Tibial nerve (tissue), 4 donors: ENCODE data around the gene RPTOR. TPM values are rescaled to one million over a fixed set of nuclear protein-coding genes. Genes with fewer than 3 reads are reported as not detected.
A peak's percentile ranks its signal among the peaks of the same experiment; 100 is the strongest.

Source experiments
- DNase-seq, 2 donors: peaks; one replicate each; pipeline ENCODE4 v3.0.0-alpha.2; 2019; ENCODE audit warnings: low spot score in 2 of 2
- H3K27ac ChIP-seq, 4 donors: fragments of 200-600 bp; sonication (generic) in 3 of 4; one replicate each; pipeline ENCODE4 v1.5.1; 2017 to 2019; ENCODE audit warnings: mild to moderate bottlenecking in 1 of 4
- H3K27me3 ChIP-seq, 2 donors: fragments of 200-600 bp; sonication (generic) in 1 of 2; one replicate each; pipeline versions ENCODE4 v1.5.1 to v1.6.0; 2017 to 2019
- H3K36me3 ChIP-seq, 3 donors: fragments of 200-600 bp; sonication (generic); one replicate each; pipeline ENCODE4 v1.5.1; 2018 to 2019
- H3K4me1 ChIP-seq, 4 donors: fragments of 200-600 bp; sonication (generic) in 3 of 4; one replicate each; pipeline ENCODE4 v1.5.1; 2017 to 2019
- H3K4me3 ChIP-seq, 4 donors: fragments of 200-600 bp; sonication (generic) in 3 of 4; one replicate each; pipeline ENCODE4 v1.5.1; 2017 to 2019; ENCODE audit warnings: mild to moderate bottlenecking in 1 of 4, moderate library complexity in 1 of 4
- H3K9me3 ChIP-seq, 4 donors: fragments of 200-600 bp; sonication (generic) in 3 of 4; one replicate each; pipeline ENCODE4 v1.5.1; 2017 to 2019
- CTCF ChIP-seq, 5 experiments: fragments of 200-600 bp in 3 of 5; fragments of 450-650 bp in 2 of 5; sonication (generic) in 3 of 5; IDR thresholded peaks; one replicate each; pipeline ENCODE4 v1.5.1; 2016 to 2019; ENCODE audit warnings: antibody characterized with exemption in 5 of 5, mild to moderate bottlenecking in 3 of 5, moderate library complexity in 2 of 5
- EP300 ChIP-seq, 2 donors: sonication (generic); formaldehyde crosslinking; IDR thresholded peaks; one replicate each; pipeline ENCODE4 v1.6.1; 2017; ENCODE audit warnings: antibody characterized with exemption in 2 of 2, mild to moderate bottlenecking in 1 of 2
- POLR2A ChIP-seq, 2 donors: fragments of 450-650 bp; IDR thresholded peaks; one replicate each; pipeline ENCODE4 v1.6.1; 2017; ENCODE audit warnings: antibody characterized with exemption in 2 of 2, mild to moderate bottlenecking in 2 of 2, moderate library complexity in 2 of 2
- WGBS, 2 donors: methylation state at CpG; one replicate each; pipeline ENCODE4 v1.1.5; 2018; 5-methylcytosine and 5-hydroxymethylcytosine counted together
- total RNA-seq, 4 donors: library from RNA; depleted of rRNA; stranded (reverse); fragments of >200 nt; gene quantifications; one replicate each; pipeline ENCODE4 v1.1.0, GENCODE V29; 2016

RPTOR gene
- total RNA-seq, 4 donors from 2014 or later, result 34.7 to 56.4 (median 40.1) TPM

DNA sequence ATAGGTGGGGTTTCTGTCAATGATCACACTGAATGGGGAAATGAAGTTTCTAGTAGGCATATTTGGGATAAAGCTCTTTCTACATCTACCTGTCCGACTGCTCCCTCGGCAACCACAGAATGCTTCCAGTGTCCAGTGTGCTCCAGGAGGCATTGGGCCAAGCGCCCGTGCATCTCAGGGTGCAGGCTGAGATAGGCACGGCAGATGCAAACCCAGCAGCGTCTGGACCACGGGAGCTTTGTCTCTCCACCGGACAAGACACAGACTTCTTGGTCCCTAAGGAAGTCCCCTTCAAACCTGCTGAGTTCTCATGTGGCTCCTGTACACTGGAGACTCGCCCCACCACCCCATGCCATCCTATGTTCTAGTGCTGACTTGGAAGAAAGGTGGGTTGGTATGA lies 202.8 kb downstream of the RPTOR start:
- no peaks in the 10 kb centered on the region for H3K36me3 ChIP-seq
- peaks cover 0 to 12% (median 3%) of the 10 kb centered on the region in 4 donors for H3K4me1 ChIP-seq
- H3K4me3 ChIP-seq, result no peak overlapping the region
- 93 to 98% methylated on average over 8 to 9 of the region's 9 CpGs for WGBS, 2 donors
- H3K9me3 ChIP-seq, result no peaks in the 10 kb centered on the region
- DNase-seq, result no peak
- H3K27ac ChIP-seq, result no peak overlapping the region
- TF ChIP-seq EP300 (IDR thresholded peaks at IDR 0.05), result no peak
- no peak for TF ChIP-seq POLR2A (IDR thresholded peaks at IDR 0.05)
- no peak for TF ChIP-seq CTCF (IDR thresholded peaks at IDR 0.05)
- no peaks in the 10 kb centered on the region for H3K27me3 ChIP-seq

DNA sequence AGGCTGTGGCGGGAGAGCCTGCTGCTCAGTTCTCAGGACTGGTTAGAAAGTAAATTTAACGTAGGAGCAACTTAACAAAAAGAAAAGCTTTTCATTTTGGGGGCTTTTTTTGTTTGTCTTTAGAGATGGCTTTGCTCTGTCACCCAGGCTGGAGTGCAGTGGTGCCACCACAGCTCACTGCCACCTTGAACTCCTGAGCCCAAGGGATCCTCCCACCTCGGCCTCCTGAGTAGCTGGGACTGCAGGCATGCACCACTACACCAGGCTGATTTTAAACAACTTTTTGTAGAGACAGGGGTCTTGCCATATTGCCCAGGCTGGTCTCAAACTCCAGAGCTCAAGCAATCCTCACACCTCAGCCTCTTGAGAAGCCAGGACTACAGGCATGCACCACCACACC lies 205.0 kb downstream of the RPTOR start:
- DNase-seq, result no peak
- H3K36me3 ChIP-seq, result peaks cover 0 to 11% (median 0%) of the 10 kb centered on the region in 3 donors
- no peaks in the 10 kb centered on the region for H3K27me3 ChIP-seq
- no peak overlapping the region for H3K4me3 ChIP-seq
- peaks cover 0 to 12% (median 3%) of the 10 kb centered on the region in 4 donors for H3K4me1 ChIP-seq
- TF ChIP-seq POLR2A (IDR thresholded peaks at IDR 0.05) (no peak), CTCF (IDR thresholded peaks at IDR 0.05) (no peak), EP300 (IDR thresholded peaks at IDR 0.05) (no peak)
- H3K9me3 ChIP-seq, result no peaks in the 10 kb centered on the region
- WGBS, 2 donors, result 90 to 95% methylated on average over 3 of the region's 3 CpGs
- no peak overlapping the region for H3K27ac ChIP-seq

DNA sequence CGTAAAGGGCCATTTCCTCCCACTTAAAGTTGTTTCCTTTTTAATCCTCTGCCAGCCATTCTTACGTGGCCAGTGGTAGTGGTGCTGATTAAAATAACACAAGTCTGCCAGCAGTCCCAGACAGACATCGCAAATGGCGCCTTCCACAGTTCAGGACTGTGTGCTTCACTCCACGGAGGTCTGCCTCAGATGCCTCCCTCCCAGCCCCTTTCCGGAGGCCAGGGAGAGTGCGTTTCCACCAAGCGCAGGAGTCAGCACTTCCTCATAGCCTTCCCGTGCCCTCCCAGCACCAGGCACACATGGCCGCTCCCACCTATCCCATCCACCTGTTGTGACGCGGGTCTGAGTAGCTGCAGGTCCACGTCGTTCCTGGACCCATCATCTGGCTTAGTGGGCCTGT lies 205.6 kb downstream of the RPTOR start:
- Histone ChIP-seq H3K27ac (peak overlapping the region in 1 of 4 donors; percentile 9), H3K27me3 (no peaks in the 10 kb centered on the region), H3K9me3 (no peaks in the 10 kb centered on the region), H3K36me3 (peaks cover 0 to 17% (median 0%) of the 10 kb centered on the region in 3 donors), H3K4me3 (no peak overlapping the region), H3K4me1 (peaks cover 0 to 12% (median 3%) of the 10 kb centered on the region in 4 donors)
- TF ChIP-seq CTCF (IDR thresholded peaks at IDR 0.05) (no peak), POLR2A (IDR thresholded peaks at IDR 0.05) (no peak), EP300 (IDR thresholded peaks at IDR 0.05) (no peak)
- DNase-seq, result no peak
- WGBS, 2 donors, result 74 to 75% methylated on average over 14 of the region's 14 CpGs

DNA sequence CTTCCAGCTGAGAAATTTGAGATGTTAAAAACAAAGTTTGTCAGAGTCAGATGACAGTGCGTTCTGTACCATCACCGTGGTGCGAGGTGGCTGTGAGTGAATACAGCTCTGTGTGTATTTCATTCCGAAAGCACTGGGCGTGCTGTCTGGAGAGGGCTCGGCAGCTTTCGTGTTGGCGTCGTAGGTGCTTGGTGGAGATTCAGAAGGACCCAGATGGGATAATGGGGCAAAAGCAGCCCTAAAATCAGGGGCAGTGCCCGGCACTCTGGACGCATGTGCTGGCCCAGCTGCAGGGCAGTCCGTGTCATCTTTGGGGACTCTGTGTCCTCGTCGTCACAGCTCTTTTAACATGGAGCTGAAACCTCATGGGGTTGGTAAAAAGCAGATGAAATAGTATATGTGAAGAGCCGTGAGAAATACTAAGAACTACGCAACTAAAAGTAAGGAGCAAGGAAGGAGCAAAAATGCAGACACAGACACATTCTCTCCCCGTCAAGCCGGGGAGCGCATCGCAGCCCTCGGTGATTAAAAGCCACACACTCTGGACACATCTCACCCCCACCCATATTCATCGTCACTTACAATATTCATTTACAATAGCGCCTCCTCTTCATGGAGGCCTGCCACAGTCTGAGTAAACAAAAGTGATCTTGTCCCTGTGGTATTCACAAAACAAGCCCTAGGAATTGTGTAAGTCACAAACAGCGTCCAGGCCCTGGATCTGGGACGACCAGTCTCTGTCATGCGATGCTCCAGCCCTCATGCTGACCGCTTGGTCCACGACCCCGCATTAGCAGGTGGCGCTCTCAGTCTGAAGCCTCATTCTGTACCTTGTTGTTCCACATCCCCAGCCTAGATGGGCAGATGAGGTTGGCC lies 206.7 kb downstream of the RPTOR start:
- Histone ChIP-seq H3K27ac (peak overlapping the region in 1 of 4 donors; percentile 59), H3K4me3 (no peak overlapping the region), H3K4me1 (peaks cover 0 to 12% (median 3%) of the 10 kb centered on the region in 4 donors), H3K36me3 (peaks cover 0 to 27% (median 0%) of the 10 kb centered on the region in 3 donors), H3K27me3 (no peaks in the 10 kb centered on the region), H3K9me3 (no peaks in the 10 kb centered on the region)
- TF ChIP-seq EP300 (IDR thresholded peaks at IDR 0.05) (no peak), CTCF (IDR thresholded peaks at IDR 0.05) (no peak), POLR2A (IDR thresholded peaks at IDR 0.05) (no peak)
- no peak for DNase-seq
- WGBS, 2 donors, result 69 to 72% methylated on average over 30 of the region's 30 CpGs

GRCh38 chr17:80751946-80752581 lies 207.4 kb downstream of the RPTOR start:
- Histone ChIP-seq H3K4me3 (no peak overlapping the region), H3K9me3 (no peaks in the 10 kb centered on the region), H3K4me1 (peaks cover 0 to 12% (median 3%) of the 10 kb centered on the region in 4 donors), H3K36me3 (peaks cover 0 to 27% (median 0%) of the 10 kb centered on the region in 3 donors), H3K27ac (peak overlapping the region in 1 of 4 donors; percentile 59), H3K27me3 (no peaks in the 10 kb centered on the region)
- DNase-seq, result no peak
- 60 to 71% methylated on average over 6 of the region's 6 CpGs for WGBS, 2 donors
- no peak for TF ChIP-seq CTCF (IDR thresholded peaks at IDR 0.05)
- TF ChIP-seq POLR2A (IDR thresholded peaks at IDR 0.05), result no peak
- no peak for TF ChIP-seq EP300 (IDR thresholded peaks at IDR 0.05)
